Measurements from ENCODE around the gene NOVA2. TPM values are rescaled to one million over a fixed set of nuclear protein-coding genes. Genes with fewer than 3 reads are reported as not detected.

The NOVA2 gene
- total RNA-seq: 1 to 10 TPM; 1.5 to 3.9 TPM

DNA sequence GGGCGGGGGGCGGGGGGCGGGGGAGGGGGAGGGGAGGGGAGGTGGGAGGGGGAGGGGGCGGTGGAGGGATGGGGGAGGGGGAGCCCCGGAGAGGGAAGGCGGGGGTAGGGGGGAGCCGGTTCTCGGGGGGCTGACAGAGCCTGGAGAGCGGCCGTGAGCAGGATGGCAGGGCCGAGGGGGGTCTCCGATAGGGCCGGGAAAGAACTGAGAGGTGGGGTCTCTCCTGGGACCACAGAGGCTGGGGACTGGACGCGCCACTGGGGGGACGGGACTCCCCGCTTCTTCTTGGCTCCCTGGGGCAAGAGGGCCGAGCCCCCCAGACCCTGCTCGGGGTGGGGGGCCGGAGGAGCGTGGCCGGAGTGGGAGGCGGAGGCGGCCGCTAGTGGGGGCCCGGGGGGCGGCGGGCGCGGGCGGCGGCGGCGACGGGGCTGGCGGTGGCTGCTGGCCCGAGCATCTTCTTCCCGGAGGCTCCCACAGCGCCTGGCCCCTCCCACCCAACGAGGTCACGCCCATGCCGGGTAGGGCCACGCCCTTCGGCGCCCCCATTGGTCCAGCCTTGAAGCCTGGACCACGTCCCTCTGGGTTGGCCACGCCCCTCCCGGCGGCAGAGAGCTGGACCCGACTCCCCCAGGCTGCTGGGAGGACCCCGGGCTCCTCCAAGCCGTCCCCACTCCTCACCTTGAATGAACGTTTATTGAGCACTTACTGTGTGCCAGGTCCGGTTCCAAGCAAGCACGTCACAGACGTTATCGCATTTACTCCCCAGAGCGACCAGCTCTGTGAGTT is at the start of gene NOVA2:
NOVA2 (minus strand) TSS at position 313 of the 786 bp plus-strand sequence. CDS start 514 bp downstream, outside the sequence.
- Histone ChIP-seq H3K27ac (peak within 1 kb of the TSS; percentile 60 to 67), H3K4me3 (peak within 1 kb of the TSS; percentile 46 to 57), H3K4me1 (peaks cover 0 to 3% of the 10 kb centered on the region in 2 donors), H3K36me3 (no peaks in the 10 kb centered on the region), H3K27me3 (peaks cover 4 to 16% of the 10 kb centered on the region in 2 donors), H3K9me3 (no peaks in the 10 kb centered on the region)
- TF ChIP-seq, protein P1, sequence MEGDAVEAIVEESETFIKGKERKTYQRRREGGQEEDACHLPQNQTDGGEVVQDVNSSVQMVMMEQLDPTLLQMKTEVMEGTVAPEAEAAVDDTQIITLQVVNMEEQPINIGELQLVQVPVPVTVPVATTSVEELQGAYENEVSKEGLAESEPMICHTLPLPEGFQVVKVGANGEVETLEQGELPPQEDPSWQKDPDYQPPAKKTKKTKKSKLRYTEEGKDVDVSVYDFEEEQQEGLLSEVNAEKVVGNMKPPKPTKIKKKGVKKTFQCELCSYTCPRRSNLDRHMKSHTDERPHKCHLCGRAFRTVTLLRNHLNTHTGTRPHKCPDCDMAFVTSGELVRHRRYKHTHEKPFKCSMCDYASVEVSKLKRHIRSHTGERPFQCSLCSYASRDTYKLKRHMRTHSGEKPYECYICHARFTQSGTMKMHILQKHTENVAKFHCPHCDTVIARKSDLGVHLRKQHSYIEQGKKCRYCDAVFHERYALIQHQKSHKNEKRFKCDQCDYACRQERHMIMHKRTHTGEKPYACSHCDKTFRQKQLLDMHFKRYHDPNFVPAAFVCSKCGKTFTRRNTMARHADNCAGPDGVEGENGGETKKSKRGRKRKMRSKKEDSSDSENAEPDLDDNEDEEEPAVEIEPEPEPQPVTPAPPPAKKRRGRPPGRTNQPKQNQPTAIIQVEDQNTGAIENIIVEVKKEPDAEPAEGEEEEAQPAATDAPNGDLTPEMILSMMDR (IDR thresholded peaks at IDR 0.05): no peak
- peak; percentile 69 for DNase-seq (ENCODE audit: low spot score)

DNA sequence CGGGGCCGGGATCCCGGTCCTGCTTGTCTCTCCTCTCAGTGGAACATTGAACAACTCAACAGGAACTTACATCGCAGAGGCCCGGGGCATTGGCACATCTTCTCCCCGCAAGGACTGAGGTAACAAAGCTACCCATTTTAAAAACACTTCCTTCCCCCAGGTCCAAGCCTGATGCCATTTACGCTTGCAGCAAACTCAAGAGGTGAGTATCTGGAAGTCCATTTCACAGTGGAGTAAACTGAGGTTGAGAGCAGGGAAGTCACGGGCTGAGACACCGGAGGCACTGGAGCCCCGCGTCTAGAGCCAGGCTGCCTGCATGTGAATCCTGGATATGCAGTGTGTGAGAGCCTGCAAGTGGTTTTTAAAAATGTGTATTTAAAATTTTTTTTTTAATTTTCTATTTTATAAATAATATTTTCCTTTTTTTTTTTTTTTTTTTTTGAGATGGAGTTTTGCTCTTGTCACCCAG is 49.7 kb upstream of the NOVA2 start:
- peaks cover 0 to 7% of the 10 kb centered on the region in 2 donors for H3K27me3 ChIP-seq

DNA sequence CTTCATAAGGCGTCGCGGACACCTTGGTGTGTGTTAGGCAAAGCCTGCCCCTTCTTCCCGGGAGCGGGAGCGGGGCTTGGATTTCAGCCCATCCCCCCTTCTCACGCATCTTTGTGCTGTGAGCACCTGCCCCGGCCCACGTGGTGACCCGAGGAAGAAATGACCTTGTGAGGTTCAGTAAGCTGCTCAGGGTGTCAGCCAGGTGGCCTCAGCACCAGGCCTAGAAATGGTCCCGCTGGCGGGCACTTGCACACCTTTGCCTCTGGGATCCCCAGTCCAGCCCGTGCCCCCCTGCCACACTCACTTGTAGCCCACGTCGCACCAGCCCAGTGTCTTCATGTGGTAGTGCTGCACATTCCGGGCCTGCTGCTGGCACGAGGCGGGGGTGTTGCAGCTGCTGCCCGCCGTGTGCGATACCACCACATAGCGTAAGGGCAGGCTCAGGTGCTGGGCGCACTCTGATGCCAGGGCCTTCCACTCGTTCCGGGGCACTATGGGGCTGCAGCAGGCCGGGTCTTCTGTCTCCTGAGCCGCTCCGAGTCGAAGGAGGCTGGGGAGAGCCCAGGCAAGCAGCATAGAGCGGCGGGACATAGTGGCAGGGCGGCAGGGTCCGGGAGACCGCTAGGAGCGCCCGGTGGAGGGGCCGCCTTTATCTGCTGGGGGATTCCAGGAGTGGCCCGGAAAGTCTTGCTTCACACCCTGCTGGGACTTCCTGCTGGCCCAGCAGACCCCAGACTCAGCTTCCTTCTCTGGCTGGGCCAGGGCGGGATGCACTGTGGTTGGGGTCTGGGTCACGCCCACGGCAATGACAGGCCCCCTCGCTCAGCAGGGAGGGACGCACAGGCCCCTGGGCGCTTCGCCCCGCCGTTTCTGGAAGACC is 49.0 kb upstream of the NOVA2 start, which contains the start of gene PGLYRP1:
PGLYRP1 (minus strand) TSS at position 623 of the 880 bp plus-strand sequence; CDS start at position 591, 32 bp downstream.
- Histone ChIP-seq H3K27me3 (peaks cover 0 to 4% of the 10 kb centered on the region in 2 donors), H3K9me3 (no peaks in the 10 kb centered on the region), H3K4me1 (no peaks in the 10 kb centered on the region), H3K36me3 (no peaks in the 10 kb centered on the region), H3K4me3 (no peak within 1 kb of the TSS), H3K27ac (no peak within 1 kb of the TSS)
- TF ChIP-seq, protein P1 (IDR thresholded peaks at IDR 0.05): no peak
- DNase-seq (ENCODE audit: low spot score): no peak

More for the DNA sequence above, 49.7 kb upstream of the NOVA2 start:
- H3K27ac ChIP-seq: no peak overlapping the region
- H3K36me3 ChIP-seq: no peaks in the 10 kb centered on the region
- TF ChIP-seq, protein P1 (IDR thresholded peaks at IDR 0.05): no peak
- DNase-seq (ENCODE audit: low spot score): no peak
- no peak overlapping the region for H3K4me3 ChIP-seq
- H3K9me3 ChIP-seq: no peaks in the 10 kb centered on the region
- H3K4me1 ChIP-seq: no peaks in the 10 kb centered on the region

GRCh38 chr19:46022061-46022430 is 48.4 kb upstream of the NOVA2 start:
- no peak for DNase-seq (ENCODE audit: low spot score)
- TF ChIP-seq, protein P1 (IDR thresholded peaks at IDR 0.05): no peak
- no peaks in the 10 kb centered on the region for H3K9me3 ChIP-seq
- H3K36me3 ChIP-seq: no peaks in the 10 kb centered on the region
- H3K27me3 ChIP-seq: peaks cover 0 to 4% of the 10 kb centered on the region in 2 donors
- H3K27ac ChIP-seq: no peak overlapping the region
- H3K4me1 ChIP-seq: peaks cover 0 to 1% of the 10 kb centered on the region in 2 donors
- H3K4me3 ChIP-seq: no peak overlapping the region

DNA sequence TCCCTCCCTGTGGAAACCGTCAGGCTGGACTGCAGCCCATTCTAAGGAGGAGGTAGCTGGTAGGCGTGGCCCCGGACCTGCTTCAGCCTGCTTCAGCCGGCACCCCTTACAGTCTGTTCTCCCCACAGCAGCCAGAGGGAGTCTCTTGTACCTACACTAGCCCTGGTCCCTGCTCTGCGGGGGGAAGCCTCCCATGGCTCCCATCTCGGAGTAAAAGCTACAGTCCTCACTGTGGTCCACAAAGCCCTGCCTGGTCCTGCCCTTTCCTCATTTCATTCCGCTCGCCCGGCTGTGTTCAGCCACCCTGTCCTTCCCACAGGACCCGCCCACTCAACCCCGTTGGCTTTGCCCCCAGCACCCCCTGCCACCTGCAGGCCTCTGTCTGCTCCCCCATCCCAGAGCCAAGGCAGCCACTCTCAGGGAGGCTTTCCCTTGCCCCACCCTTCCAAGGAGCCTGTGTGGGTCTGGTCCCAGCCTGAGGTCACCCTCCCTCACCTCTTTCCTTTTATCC is 47.9 kb upstream of the NOVA2 start:
- peaks cover 0 to 3% of the 10 kb centered on the region in 2 donors for H3K4me1 ChIP-seq
- no peak for DNase-seq (ENCODE audit: low spot score)
- peaks cover 0 to 4% of the 10 kb centered on the region in 2 donors for H3K27me3 ChIP-seq
- no peak overlapping the region for H3K4me3 ChIP-seq
- H3K27ac ChIP-seq: no peak overlapping the region
- TF ChIP-seq, protein P1 (IDR thresholded peaks at IDR 0.05): no peak
- H3K36me3 ChIP-seq: no peaks in the 10 kb centered on the region
- H3K9me3 ChIP-seq: no peaks in the 10 kb centered on the region
